Activated effector memory CD4-positive, alpha-beta T cell treated with anti-CD3 and anti-CD28 coated beads, Interleukin-2, amount 50 U/mL, for 16 hours (primary cell): ENCODE measurements around the gene MOB2.

ENCODE experiments used
- DNase-seq: peaks from one replicate; pipeline ENCODE4 v3.0.0-alpha.2; 2020

The MOB2 gene

DNA sequence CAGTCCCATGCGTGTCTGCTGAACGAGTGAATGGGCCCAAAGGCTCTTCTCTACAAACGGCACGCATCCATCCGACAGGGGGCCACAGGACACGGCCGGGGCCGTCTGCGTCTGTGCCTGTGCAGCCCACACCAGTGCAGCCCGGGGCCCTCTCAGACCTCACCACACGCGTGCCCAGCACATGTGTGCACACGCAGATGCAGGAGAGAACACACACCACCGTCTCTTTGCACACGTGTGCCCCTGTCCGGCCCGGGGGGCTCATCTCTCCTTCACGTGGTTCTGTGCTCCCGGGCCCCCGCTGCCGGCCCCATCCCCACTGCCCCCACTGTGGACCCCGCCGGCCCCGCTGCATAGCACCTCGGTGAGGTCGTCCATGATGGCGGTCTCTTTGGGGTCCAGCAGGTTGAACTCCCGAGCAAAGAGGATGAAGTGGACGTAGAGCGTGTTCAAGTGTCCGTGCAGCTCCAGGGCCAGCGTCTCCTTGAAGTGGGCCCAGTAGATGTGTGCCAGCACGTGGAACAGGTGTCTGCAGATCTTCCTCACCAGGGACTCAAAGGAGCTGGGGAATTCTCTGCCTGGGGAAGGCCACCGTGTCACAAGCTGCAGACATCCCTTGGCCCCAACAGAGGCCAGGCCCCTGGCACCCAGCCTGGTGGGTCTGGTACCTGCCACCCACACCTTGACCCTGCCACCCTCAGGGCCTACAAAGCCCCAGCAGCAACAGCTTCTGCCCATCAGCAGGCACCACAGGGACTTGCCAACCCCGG, 16.5 kb downstream of the MOB2 start:
- DNase-seq, result no peak

DNA sequence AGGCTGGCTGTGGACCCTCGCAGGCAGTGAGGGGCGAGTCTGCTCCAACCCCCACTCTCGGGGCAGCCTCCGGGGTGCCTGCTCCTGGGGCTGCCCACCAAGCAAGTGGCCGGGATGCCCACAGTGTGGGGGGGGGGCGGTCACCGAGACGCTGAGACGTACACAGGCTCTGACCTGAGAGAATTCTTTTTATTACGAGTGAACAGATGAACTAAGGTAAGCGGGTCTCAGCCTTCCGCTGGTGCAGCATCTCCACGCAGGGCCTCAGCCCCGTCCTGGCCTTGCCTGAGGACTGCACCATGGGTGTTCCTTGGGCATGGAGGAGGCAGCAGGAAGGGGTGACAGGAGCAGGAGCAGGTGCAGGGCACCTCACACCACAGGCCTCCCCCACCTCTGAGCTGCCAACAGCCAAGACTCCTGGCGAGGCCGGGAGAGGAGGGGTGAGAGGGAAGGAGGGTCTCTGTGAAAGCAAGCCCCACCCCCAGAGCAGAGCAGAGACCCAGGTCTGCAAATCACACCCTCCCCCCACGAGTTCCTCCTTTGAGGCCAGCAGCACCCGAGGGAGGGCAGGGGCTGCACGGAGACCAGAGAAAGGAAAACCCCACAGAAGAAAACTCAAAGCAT, 17.2 kb downstream of the MOB2 start:
- no peak for DNase-seq

DNA sequence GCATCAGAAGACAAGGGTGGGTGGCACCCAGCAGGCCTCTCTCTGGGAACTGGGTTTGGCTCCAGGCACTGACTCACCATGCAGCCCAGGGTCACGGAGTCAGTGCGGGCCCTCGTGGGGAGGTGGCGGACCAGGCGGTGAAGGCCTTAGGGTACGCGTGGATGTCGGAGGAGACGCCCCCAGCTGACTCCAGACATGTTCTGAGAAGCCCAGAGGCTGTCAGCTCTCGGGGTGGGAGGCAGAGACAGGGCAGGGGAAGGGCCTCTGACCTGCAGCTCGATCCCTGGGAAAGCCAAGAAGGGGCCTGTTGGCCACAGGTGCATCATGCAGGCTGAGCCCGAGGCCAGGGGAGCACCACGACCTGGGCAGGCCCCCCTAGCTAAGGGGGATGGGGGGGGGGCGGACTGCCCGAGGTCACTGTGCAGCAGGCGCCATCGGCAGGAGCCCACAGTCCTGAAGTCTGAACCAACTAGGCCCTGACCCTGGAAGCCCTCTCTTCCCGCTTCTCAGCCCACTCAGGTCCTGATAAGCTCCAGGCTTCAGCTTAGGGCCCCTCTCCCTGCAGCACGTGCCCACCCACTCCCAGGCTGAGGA, 18.0 kb downstream of the MOB2 start:
- DNase-seq, result no peak

DNA sequence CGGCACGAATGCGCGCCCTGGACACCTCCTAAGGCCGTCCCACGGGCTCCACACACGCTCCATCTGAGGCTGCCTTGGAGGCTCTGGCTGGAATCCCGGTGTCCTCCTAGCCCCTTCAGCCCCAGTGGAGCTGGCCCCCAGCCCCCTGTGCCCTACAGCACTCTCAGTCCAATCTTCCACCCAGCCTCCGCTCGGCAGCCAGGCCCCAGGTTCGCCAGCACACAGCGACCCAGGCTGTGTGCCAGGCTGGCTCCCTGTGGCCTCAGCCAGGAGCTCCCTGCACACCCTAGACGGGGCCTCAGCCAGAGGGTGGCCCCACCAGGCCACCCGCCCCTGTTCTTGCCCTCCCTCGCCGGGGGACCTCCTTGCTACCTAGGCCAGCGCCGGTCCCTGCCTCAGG, 18.6 kb downstream of the MOB2 start:
- no peak for DNase-seq

DNA sequence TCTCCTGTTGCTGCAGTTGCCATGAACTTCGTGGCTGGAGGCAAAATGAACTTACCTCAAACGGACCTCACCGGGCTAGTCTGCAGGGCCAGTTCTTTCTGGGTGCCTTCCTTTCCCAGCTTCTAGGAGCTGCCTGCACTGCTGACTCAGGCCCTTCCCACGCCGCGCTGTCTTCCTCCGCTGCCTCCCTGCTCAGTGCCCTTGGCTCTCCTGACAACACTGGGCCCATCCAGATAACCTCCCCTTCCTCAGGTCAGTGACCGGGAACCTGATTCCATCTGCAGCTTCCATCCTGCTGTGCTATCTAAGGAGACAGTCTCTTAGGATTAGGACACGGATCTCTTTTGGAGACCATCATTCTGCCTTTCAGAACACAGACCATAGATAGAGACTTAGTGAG, 19.3 kb downstream of the MOB2 start:
- DNase-seq, result no peak

DNA sequence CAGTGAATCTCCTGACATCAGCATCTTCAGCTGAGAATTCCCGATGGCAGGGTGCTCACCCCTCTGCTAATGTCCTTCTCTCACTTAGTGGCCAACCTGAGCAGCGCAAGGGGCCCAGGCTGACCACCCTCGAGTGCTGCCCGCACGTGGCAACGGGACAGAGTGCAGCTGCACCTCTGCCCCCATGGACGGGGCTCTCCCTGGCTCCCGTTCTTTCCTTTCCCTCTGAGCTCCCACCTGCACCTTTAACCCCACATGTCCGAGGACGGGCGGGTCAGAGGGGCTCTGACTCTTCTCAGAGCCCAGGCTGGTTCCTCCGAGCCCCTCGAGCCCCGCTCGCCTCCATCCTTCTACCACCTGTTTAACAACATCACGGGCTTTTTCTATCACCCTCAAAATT, 19.8 kb downstream of the MOB2 start:
- DNase-seq, result no peak

DNA sequence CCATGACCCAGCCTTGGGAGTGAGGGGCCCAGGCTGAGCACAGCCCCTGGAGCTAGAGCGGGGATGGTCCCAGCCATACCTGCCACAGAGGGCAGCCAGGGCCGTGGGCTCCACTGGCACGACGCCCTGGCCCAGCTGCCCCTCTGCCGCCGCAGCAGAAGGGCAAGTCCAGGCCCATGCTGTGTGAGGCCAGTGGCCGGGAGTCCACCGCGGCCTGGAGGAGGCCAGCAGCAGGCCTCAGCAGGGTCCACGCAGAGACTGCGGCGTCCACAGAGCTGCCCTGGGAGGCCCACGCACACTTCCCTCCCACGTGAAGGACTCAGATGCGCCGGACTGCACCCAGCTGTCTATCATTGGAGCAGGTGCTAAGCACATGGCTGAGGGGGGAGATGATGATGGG, 23.5 kb downstream of the MOB2 start:
- no peak for DNase-seq

DNA sequence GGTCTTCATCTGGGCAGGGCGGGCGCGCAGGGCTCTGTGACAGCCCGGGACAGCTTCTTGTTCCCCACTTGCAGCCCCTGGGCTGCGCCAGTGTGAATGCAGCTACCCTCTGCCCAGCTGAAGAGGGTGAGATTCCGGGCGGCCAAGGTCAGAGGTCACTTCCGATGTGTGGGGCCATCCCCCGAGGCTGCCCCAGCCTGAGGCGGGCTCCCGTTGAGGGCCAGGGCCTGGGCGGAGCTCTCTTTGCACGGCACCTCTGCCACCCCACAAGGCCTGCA, 23.9 kb downstream of the MOB2 start:
- DNase-seq, result no peak

DNA sequence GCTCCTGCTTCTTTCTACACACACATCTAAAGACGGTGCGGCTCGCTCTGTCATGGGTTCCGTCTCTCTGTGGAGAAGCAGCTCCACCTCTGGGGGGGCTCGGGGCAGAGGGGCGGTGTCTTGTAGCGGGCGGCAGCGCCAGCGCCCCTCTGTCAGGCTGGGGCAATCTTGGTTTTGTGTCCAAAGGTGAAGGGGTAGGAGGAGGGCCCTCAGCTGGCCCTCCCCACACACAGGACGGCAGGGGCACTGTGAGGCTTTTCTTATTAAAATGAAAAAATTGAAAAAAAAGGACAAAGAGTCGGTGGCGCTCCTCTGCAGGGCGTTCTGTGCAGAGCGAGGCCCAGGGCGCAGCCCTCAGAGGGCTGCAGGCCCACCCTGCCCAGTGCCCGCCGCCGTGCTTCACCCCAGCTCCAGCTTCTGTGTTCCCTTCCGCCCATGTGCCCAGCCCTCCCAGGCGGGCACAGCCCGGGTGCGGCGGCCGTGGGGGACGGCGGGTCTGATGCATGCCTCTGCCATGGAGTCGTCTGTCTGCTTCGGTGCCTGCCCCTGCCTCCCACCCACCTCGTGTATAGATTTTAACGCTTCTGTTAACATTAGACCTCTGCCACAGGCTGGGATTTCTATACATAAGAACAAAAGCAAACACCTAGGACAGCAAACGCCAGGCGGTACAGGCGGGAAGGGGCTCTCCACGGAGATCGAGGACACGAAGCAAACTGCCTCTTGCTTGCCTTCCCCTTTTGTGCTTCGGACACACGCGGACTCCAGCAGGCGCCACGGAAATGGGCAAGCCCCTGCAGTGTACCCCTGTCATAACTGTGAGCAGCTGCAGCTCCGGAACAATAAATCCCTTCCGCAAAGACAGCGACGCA, 24.5 kb downstream of the MOB2 start:
- no peak for DNase-seq

DNA sequence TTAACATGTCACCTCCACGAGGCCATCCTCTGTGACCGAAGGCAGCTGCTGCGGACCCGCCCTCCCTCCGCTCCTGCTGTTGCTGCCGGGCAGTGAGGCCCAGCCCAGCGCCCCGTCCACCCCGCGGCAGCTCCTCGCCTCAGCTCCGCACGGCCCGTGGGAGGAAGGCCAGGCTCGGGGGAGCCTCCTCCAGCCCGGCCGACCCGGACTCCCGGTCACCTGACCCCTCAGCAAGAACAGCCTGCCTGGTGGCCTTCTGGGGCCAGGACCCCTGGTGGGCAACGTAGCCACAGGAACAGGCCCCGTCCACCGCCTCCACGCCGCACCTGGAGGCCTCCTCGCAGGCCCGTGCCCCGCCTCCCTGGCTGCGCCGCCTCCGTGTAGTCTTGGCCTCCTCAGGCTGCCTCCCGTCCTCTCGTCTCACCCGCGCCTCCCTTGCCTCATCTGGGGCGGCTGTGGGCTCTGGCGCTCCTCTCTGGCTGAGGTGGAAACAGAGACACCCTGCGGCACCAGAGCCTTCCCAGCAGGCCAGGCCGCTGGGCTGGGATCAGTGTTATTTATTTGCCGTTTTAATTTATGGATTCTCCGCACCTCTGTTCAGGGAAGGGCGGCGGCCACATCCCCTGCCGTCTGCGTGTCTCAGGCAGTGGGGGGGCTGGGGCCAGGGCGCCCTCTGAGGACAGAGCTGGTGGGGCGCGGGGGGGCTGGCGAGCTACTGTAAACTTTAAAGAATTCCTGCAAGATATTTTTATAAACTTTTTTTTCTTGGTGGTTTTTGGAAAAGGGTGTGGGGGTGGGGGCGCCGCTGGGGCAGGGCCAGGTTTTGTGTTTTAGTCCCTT, 25.4 kb downstream of the MOB2 start:
- no peak for DNase-seq

DNA sequence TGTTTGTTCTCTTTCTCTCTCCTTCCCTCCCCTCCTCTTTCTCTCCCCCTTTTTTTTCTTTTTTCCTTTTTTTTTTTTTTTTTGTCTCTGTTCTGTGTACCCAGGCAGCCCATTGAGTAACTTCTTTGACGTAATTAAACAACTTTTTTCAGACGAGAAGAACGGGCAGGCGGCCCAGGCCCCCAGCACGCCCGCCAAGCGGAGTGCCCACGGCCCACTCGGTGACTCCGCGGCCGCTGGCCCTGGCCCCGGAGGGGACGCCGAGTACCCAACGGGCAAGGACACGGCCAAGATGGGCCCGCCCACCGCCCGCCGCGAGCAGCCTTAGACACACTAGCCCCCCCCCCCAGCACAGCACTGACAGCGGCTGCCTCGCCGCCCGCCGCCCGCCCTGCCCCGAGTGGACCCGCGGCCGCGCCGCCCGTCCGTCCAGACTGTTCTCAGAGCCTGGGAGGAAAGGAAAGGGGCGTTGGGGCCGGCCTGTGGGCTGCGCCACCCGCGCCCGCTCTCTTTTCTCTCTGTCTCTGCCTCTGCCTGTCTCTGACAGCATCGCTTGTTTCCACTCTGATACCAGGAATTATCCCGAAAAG, 26.1 kb downstream of the MOB2 start:
- no peak for DNase-seq

DNA sequence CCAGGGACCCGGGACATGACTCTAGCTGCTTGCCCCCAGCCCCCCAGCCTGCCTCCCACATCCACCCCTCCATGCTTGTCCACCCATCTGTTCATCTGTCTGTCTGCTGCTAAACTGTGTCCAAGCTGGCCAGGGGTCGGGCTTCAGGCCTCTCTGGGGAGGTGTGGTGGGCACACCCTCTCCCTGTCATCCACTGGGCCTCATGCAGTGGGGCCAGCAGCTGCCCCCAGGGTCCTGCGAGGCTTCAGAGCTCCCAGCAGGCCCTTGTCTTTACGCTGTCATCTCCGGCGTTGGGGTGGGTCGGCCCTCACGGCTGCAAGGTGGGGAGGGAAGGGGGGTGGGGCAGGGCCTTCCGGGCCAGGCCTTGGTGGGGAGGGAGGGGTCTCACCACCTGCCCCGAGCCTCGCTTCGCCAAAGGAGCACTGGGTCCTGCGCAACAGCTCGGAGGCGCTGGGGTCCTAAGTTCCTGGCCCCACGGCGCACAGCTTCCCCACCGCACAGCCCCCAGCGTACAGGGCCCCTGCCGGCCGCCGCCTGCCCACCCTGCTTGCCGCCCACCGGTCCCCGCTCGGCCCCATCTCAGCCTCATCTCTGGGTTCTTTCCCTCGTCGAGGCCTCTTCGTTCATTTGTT, 26.7 kb downstream of the MOB2 start:
- no peak for DNase-seq

DNA sequence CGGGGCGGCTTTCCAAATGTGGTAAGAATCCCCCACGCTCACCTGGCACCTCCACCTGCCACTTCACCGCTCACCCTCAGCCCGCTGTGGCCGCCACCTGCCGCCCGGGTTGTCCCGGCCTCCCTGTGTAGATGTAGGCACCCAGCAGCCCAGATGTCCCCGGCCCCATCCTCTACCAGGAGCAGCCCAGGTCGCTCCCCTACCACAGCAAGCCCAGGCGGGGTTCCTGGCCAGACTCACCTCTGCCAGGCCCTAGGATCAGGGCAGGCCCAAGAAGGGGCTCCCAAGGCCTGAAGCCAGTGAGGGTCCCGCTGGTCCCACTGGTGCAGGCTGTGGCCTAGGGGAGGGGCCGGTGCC, 27.4 kb downstream of the MOB2 start:
- DNase-seq, result no peak

DNA sequence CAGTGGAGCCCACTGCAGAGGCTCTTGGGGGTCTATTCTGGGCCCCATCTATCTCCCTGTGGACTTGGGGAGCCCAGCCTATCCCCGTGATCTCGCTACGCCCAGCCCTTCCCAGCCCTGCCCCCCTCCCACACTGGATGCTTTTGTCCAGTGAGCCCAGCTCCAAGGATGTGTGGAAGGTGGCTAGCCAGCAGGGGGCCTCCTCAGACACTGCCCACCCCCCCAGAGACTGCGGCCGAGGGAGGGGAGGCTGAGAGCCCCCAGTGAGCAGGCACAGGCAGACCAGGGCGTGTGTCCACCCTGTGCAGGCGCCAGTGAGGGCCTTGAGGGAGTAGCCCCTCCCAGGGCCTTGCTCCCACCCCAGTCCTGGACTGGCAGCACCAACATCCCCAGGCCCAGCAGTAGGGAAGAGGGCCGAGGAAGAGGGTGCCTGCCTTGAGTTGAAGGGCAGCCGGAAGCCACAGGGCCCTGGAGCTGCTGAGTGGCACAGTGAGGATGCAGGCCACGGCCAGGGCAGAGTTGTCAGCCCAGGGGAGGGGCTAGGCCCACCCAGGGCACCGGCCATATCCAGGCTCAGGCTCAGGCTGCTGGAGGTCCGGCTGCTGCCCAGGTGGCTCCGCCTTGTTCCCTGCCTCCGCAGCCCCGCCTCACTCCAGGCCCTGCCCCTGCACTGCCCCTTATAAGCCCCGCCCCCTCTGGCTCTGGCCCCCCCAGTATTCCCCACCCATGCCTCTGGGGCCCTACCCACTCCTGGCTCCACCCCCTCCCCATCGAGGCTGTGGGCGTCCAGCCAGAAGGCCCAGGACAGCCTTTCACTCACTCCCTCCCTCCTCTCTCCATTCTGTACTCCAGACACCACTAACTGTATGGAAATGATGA, 28.0 kb downstream of the MOB2 start:
- no peak for DNase-seq

DNA sequence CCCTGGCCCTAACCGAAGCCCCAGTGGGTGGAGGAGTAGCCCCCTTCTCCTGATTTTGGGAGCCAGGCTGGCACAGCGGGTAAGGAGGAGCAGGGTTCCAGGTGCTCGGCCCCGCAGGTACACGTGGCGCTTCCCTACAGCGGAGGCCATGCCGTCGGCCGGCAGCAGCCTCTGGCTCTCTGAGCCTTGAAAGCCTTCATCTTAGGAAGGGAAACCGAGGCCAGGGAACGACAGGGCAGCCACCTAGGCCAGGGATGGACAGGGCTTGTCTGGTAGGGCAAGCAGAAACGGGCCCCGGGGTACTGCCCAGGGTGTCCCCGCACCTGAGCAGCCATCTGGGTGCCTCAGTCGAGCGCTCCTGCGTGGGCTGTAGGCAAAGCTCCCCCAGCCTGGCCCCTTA, 28.7 kb downstream of the MOB2 start:
- no peak for DNase-seq

DNA sequence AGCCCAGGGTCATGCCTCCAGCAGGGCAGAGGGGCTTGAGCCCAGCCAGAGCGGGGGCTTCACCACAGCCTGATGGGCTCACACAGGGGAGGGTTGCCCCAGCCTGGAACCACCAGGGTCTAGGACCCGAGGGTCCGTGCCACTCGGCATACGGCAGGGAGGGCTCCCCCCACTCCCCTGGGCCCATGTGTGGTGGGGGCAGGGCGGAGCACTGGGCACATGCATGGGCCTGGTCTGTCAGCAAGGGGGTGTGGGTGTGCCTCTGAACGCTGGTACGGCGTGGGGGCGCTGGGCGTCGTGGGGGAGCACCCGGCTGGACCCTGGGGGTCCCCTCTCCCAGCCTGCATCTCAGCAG, 29.3 kb downstream of the MOB2 start:
- DNase-seq, result no peak

DNA sequence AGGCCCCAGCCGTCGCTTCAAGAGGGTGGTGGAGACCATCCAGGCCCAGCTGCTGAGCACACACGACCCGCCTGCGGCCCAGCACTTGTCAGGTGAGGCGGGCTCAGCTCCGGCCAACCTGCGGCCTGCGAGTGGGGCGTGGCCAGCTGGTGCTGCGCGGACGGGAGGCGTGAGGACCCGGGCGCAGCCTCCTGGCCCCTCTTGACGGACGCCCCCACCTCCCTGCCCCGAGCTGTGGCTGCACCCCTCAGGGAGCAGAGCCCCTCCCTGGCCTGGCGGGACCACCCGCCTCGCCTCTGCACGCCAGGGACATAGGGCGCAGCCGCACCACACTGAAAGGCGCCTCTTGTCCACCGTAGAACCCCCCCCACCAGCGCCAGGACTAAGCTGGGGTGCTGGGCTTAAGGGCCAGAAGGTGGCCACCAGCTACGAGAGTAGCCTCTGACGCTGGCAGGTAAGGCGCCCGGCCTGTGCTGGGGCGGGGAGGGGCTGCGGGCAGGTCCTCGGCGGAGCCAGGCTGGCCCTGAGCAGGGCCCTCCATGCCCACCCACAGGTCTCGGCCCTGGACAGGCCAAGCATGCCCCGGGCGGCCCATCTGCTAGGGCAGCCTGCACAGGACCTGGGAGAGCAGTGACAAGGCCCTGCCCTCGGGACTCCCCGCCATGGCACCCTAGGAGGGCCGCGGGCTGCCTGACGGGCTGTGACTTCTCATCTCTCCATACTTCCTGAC, 29.8 kb downstream of the MOB2 start:
- DNase-seq, result no peak

DNA sequence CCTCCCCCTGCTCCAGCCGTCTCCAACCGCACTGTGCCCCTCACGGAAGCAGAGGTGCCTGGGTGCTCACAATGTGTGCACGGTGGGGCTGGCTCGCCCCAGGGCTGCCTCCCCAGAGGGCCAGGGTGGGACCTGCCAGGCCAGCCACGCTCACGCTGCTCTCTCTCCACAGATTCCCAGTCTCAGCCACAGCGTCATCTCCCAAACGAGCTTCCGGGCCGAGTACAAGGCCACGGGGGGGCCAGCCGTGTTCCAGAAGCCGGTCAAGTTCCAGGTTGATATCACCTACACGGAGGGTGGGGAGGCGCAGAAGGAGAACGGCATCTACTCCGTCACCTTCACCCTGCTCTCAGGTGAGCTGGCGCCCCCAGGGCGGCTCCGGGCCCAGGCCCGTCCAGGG, 30.4 kb downstream of the MOB2 start:
- DNase-seq, result no peak

DNA sequence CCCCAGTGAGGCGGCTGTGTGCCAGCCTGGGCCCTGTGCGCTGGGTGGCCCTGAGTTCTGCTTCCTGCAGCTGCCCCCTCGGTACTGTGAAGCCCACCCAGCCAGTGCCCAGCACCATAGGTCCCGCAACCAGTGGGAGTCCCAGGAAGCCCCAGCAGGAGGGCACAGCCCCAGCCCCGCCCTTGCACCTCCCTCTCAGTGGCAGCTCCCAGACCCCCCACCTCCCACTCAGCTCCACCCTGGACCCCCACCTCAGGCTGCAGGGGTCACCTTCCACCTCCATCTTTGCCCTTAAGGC, 30.9 kb downstream of the MOB2 start:
- DNase-seq, result no peak

DNA sequence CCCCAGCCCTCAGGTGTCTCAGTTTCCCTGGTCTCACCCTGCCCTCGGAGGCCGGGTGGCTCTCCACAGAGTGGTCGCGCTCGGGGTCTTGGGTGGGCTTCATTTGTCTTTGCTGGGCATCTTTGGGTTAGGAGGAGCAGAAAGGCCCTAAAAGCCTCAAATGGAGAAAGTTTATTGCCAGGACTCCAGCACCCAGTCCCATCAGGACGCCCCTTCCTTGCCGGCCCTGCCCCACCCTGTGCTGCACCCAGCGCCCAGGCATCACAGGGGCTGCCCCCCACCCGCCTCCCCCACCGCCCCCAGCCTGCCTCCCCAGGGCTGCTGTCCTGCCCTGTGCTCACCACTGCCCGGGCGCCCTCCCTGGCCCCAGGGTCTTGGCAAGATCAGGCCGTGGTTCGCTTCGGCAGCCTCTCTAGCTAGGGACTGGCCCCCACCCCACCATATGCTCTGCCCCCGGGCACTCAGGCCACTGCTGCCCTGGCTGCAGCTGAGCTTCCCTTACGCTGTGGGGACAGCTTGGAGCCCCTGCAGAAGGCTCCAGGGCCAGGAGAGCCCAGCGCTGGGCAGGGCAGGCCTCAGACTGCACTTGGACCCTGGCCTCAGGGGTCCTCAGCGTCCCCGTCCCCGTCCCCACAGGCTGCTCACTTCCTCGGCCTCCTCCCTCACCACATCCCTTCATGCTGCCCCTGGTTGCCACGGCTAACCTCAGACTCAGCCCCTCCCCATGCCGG, 31.4 kb downstream of the MOB2 start:
- no peak for DNase-seq
